ENCODE data around the gene SAP30BP. TPM values are rescaled to one million over a fixed set of nuclear protein-coding genes. Genes with fewer than 3 reads are reported as not detected.

Gene SAP30BP
- total and polyA plus RNA-seq, 2 of the 8 experiments (the other 6 are each of a cell fraction or from before 2014, with no cell fraction given), result 63.3 to 79.9 TPM

GRCh38 chr17:75720656-75721462 is 53.7 kb downstream of the SAP30BP start, which contains the start of gene ITGB4 (continued):
- no peak for TF ChIP-seq HDAC2 (IDR thresholded peaks at IDR 0.05; ENCODE audit: borderline replicate concordance in 1 of 2, low read depth in 2 of 2, low read length in 2 of 2)
- TF ChIP-seq MAFK (IDR thresholded peaks at IDR 0.05; ENCODE audit: low read depth, low read length), result no peak
- peak; percentile 69 for TF ChIP-seq KDM4A (IDR thresholded peaks at IDR 0.05; ENCODE audit: low read depth, low read length, severe bottlenecking)
- TF ChIP-seq TEAD4 (IDR thresholded peaks at IDR 0.05; ENCODE audit: low read depth, low read length), result peak; percentile 77; the same call in 1 of the 2 replicates
- TF ChIP-seq EP300 (IDR thresholded peaks at IDR 0.05; ENCODE audit: borderline replicate concordance in 1 of 2, low read depth in 2 of 2, low read length in 2 of 2), result peak in 1 of 2 experiments; percentile 26; a peak in 1 of 3 replicates
- no peak for TF ChIP-seq ASH2L (IDR thresholded peaks at IDR 0.05; ENCODE audit: low read length)
- TF ChIP-seq PHF8 (conservative IDR thresholded peaks at IDR 0.05; ENCODE audit: low read depth, low read length), result peak; percentile 59
- TF ChIP-seq GABPA (IDR thresholded peaks at IDR 0.05; ENCODE audit: borderline replicate concordance, insufficient read depth, low read length), result no peak
- no peak for TF ChIP-seq CREB1 (IDR thresholded peaks at IDR 0.05)
- TF ChIP-seq TBP (IDR thresholded peaks at IDR 0.05; ENCODE audit: low read depth, low read length), result no peak
- no peak for TF ChIP-seq SRF (IDR thresholded peaks at IDR 0.05; ENCODE audit: low read depth, low read length)
- no peak for TF ChIP-seq EGR1 (IDR thresholded peaks at IDR 0.05; ENCODE audit: borderline replicate concordance, low read depth, low read length)
- TF ChIP-seq CEBPB (IDR thresholded peaks at IDR 0.05; ENCODE audit: low read depth, low read length), result no peak

Data from H1 (cell line).